HL-60/S4 (cell line): ENCODE measurements around the gene TJP1.
"Not testable (repeated sequence)": the region's sequence is repeated elsewhere in the genome, so short reads cannot be mapped to it uniquely, and the experiment has no call there.

Source experiments
- in situ Hi-C: fragments of 300-500 bp; cut with MboI; formaldehyde crosslinking; loops from 2 replicates; pipeline ENCODE4 v1.14.3; 2022; ENCODE audit warnings: low sequenced_read_pairs

TJP1 gene

GRCh38 chr15:29756358-29757267 lies 65.7 kb downstream of the TJP1 start:
- in situ Hi-C loops, result no loop called here

- in situ Hi-C loops, result not testable (repeated sequence)
These were observed 68.3 kb downstream of the TJP1 start for GRCh38 chr15:29754009-29754408.

GRCh38 chr15:29753506-29753905 lies 68.8 kb downstream of the TJP1 start:
- in situ Hi-C loops, result no loop called here

GRCh38 chr15:29750754-29751153 lies 71.5 kb downstream of the TJP1 start:
- in situ Hi-C loops, result no loop called here

GRCh38 chr15:29749365-29750086 lies 72.7 kb downstream of the TJP1 start:
- in situ Hi-C loops, result no loop called here

- in situ Hi-C loops, result no loop called here
These were observed 74.3 kb downstream of the TJP1 start for GRCh38 chr15:29747837-29748417.

- in situ Hi-C loops, result no loop called here
These were observed 78.8 kb downstream of the TJP1 start for GRCh38 chr15:29743475-29743874.

- in situ Hi-C loops, result no loop called here
These were observed 81.5 kb downstream of the TJP1 start for GRCh38 chr15:29740692-29741311.

- in situ Hi-C loops, result no loop called here
These were observed 85.6 kb downstream of the TJP1 start for GRCh38 chr15:29736744-29737020.

GRCh38 chr15:29736012-29736743 lies 86.1 kb downstream of the TJP1 start:
- in situ Hi-C loops, result no loop called here

- in situ Hi-C loops, result no loop called here
These were observed 87.2 kb downstream of the TJP1 start for GRCh38 chr15:29734917-29735572.

- in situ Hi-C loops, result no loop called here
These were observed 90.4 kb downstream of the TJP1 start for GRCh38 chr15:29731865-29732264.

GRCh38 chr15:29730471-29730870 lies 91.8 kb downstream of the TJP1 start:
- in situ Hi-C loops, result not testable (repeated sequence)

GRCh38 chr15:29728418-29728817 lies 93.8 kb downstream of the TJP1 start:
- in situ Hi-C loops, result no loop called here

GRCh38 chr15:29727871-29728270 lies 94.4 kb downstream of the TJP1 start:
- in situ Hi-C loops, result no loop called here

GRCh38 chr15:29726553-29726952 lies 95.7 kb downstream of the TJP1 start:
- in situ Hi-C loops, result no loop called here

GRCh38 chr15:29724026-29724425 lies 98.2 kb downstream of the TJP1 start:
- in situ Hi-C loops, result no loop called here

GRCh38 chr15:29713784-29714183 lies 108.5 kb downstream of the TJP1 start:
- in situ Hi-C loops, result no loop called here

- in situ Hi-C loops, result no loop called here
These were observed 110.0 kb downstream of the TJP1 start for GRCh38 chr15:29712149-29712885.

- in situ Hi-C loops, result no loop called here
These were observed 110.7 kb downstream of the TJP1 start for GRCh38 chr15:29711531-29711930.
